GM10847 (cell line): Measurements from ENCODE around the gene EPB41L3.

Experiments used
- POLR2A ChIP-seq: IDR thresholded peaks from 2 replicates; pipeline ENCODE4 v1.6.1; 2011; ENCODE audit not compliant: insufficient read length; ENCODE audit errors: extremely low read depth

The EPB41L3 gene

GRCh38 chr18:5476961-5477800 lies 66.6 kb downstream of the EPB41L3 start:
- TF ChIP-seq POLR2A = no peak

- TF ChIP-seq POLR2A = no peak
Observed at GRCh38 chr18:5475267-5475666, 68.5 kb downstream of the EPB41L3 start.

GRCh38 chr18:5469340-5469739 lies 74.5 kb downstream of the EPB41L3 start:
- TF ChIP-seq POLR2A = no peak

GRCh38 chr18:5468394-5468793 lies 75.4 kb downstream of the EPB41L3 start:
- no peak for TF ChIP-seq POLR2A

GRCh38 chr18:5467671-5468070 lies 76.1 kb downstream of the EPB41L3 start:
- TF ChIP-seq POLR2A = no peak

GRCh38 chr18:5466256-5466655 lies 77.5 kb downstream of the EPB41L3 start:
- TF ChIP-seq POLR2A = no peak

- no peak for TF ChIP-seq POLR2A
Observed at GRCh38 chr18:5464251-5464650, 79.5 kb downstream of the EPB41L3 start.

- no peak for TF ChIP-seq POLR2A
Observed at GRCh38 chr18:5463831-5464230, 80.0 kb downstream of the EPB41L3 start.

GRCh38 chr18:5463390-5463789 lies 80.4 kb downstream of the EPB41L3 start:
- no peak for TF ChIP-seq POLR2A

- TF ChIP-seq POLR2A = no peak
Observed at GRCh38 chr18:5462227-5462626, 81.6 kb downstream of the EPB41L3 start.

- no peak for TF ChIP-seq POLR2A
Observed at GRCh38 chr18:5461041-5461440, 82.8 kb downstream of the EPB41L3 start.

GRCh38 chr18:5457462-5457957 lies 86.3 kb downstream of the EPB41L3 start:
- no peak for TF ChIP-seq POLR2A

- TF ChIP-seq POLR2A = no peak
Observed at GRCh38 chr18:5456577-5457461, 87.0 kb downstream of the EPB41L3 start.

GRCh38 chr18:5455674-5456073 lies 88.1 kb downstream of the EPB41L3 start:
- no peak for TF ChIP-seq POLR2A

GRCh38 chr18:5452943-5453443 lies 90.8 kb downstream of the EPB41L3 start:
- TF ChIP-seq POLR2A = no peak

GRCh38 chr18:5451871-5452270 lies 91.9 kb downstream of the EPB41L3 start:
- no peak for TF ChIP-seq POLR2A
